Fibroblast of lung (primary cell): ENCODE data around the gene FAM117B. TPM values are rescaled to one million over a fixed set of nuclear protein-coding genes. Genes with fewer than 3 reads are reported as not detected.

Experiments
- DNase-seq, 2 donors: peaks; one replicate each; pipeline versions ENCODE4 v3.0.0 to v3.0.0-alpha.2; 2010; ENCODE audit warnings: low read depth in 2 of 2
- H2AFZ ChIP-seq: 2 replicates; pipeline ENCODE4 v1.5.1; 2012; ENCODE audit warnings: low read length, control low read depth, inconsistent platforms
- H3K27ac ChIP-seq: 2 replicates; pipeline ENCODE4 v1.5.1; 2011; ENCODE audit warnings: low read length, control low read depth; ENCODE audit not compliant: insufficient read depth
- H3K27me3 ChIP-seq: 2 replicates; pipeline ENCODE4 v1.5.1; 2011; ENCODE audit warnings: mild to moderate bottlenecking, low read length; ENCODE audit not compliant: control insufficient read depth, insufficient read depth
- H3K36me3 ChIP-seq: 2 replicates; pipeline ENCODE4 v1.5.1; 2011; ENCODE audit warnings: low read length; ENCODE audit not compliant: control insufficient read depth, insufficient read depth
- H3K4me1 ChIP-seq: 2 replicates; pipeline ENCODE4 v1.5.1; 2011; ENCODE audit warnings: low read length; ENCODE audit not compliant: control insufficient read depth, insufficient read depth; ENCODE audit errors: extremely low read depth
- H3K4me2 ChIP-seq: 2 replicates; pipeline ENCODE4 v1.5.1; 2011; ENCODE audit warnings: low read length, control low read depth; ENCODE audit not compliant: insufficient read depth; ENCODE audit errors: extremely low read depth
- H3K4me3 ChIP-seq, 4 experiments: fragments of 200-600 bp in 1 of 4; sonication (generic) in 1 of 4; replicated peaks in 1 of 4; 2 replicates each; pipeline ENCODE4 v1.5.1; 2011 to 2016; ENCODE audit warnings: low read length in 4 of 4, low read depth in 3 of 4, mild to moderate bottlenecking in 3 of 4, control low read depth in 2 of 4, inconsistent platforms in 1 of 4, mixed read lengths in 1 of 4; ENCODE audit not compliant: insufficient read depth in 1 of 4; ENCODE audit errors: control extremely low read depth in 1 of 4
- H3K79me2 ChIP-seq: 2 replicates; pipeline ENCODE4 v1.5.1; 2012; ENCODE audit warnings: mild to moderate bottlenecking, low read length, inconsistent platforms; ENCODE audit not compliant: control insufficient read depth, insufficient read depth
- H3K9ac ChIP-seq: 2 replicates; pipeline ENCODE4 v1.5.1; 2011; ENCODE audit warnings: mild to moderate bottlenecking, low read length, control low read depth; ENCODE audit not compliant: insufficient read depth
- H3K9me3 ChIP-seq: 2 replicates; pipeline ENCODE4 v1.5.1; 2012; ENCODE audit warnings: low read depth, low read length; ENCODE audit not compliant: control insufficient read depth, insufficient read depth
- H4K20me1 ChIP-seq: 2 replicates; pipeline ENCODE4 v1.5.1; 2011; ENCODE audit warnings: low read length; ENCODE audit not compliant: control insufficient read depth, insufficient read depth; ENCODE audit errors: extremely low read depth
- CTCF ChIP-seq, 2 donors: IDR thresholded peaks in 1 of 2; conservative IDR thresholded peaks in 1 of 2; 1 replicate in 1 of 2; 2 replicates in 1 of 2; pipeline ENCODE4 v1.5.1; 2011 to 2012; ENCODE audit warnings: low read length in 2 of 2, control low read depth in 1 of 2, inconsistent platforms in 1 of 2, low read depth in 1 of 2, mild to moderate bottlenecking in 1 of 2
- EZH2 ChIP-seq: IDR thresholded peaks from 2 replicates; pipeline ENCODE4 v1.5.1; 2012; ENCODE audit warnings: low read length, control low read depth, mild to moderate bottlenecking; ENCODE audit errors: missing control alignments
- polyA plus RNA-seq, 2 donors: library from polyadenylated mRNA; depleted of rRNA in 1 of 2; stranded (reverse) in 1 of 2; unstranded in 1 of 2; fragments of >200 nt; gene quantifications; 2 replicates each; pipeline ENCODE4 v1.2.1, GENCODE V29; 2011 to 2012; ENCODE audit warnings: missing spikeins in 1 of 2
- total RNA-seq: library from RNA; depleted of rRNA; stranded (reverse); fragments of >200 nt; gene quantifications from 2 replicates; pipeline ENCODE4 v1.2.1, GENCODE V29; 2014

The FAM117B gene
- total and polyA plus RNA-seq, 2 donors (not counting 1 experiment from before 2014, with no cell fraction given): 0.73 to 1.8 TPM

- H2AFZ ChIP-seq: no peak overlapping the region
- no peak overlapping the region for H3K9ac ChIP-seq
- H3K79me2 ChIP-seq: no peaks in the 10 kb centered on the region
- no peak overlapping the region for H3K27ac ChIP-seq
- no peaks in the 10 kb centered on the region for H3K27me3 ChIP-seq
- H3K4me1 ChIP-seq: no peaks in the 10 kb centered on the region
- no peaks in the 10 kb centered on the region for H3K36me3 ChIP-seq
- no peak for DNase-seq
- no peaks in the 10 kb centered on the region for H3K9me3 ChIP-seq
- no peaks in the 10 kb centered on the region for H4K20me1 ChIP-seq
- TF ChIP-seq CTCF (conservative IDR thresholded peaks at IDR 0.05 in 1 of 2, IDR thresholded peaks at IDR 0.05 in 1 of 2; ENCODE audit: low read depth in 1 of 2, low read length in 2 of 2): no peak
- TF ChIP-seq EZH2: no peak
- H3K4me2 ChIP-seq: no peak overlapping the region
- no peak overlapping the region for H3K4me3 ChIP-seq
These were observed 81.4 kb downstream of the FAM117B start for GRCh38 chr2:202716114-202716718.

DNA sequence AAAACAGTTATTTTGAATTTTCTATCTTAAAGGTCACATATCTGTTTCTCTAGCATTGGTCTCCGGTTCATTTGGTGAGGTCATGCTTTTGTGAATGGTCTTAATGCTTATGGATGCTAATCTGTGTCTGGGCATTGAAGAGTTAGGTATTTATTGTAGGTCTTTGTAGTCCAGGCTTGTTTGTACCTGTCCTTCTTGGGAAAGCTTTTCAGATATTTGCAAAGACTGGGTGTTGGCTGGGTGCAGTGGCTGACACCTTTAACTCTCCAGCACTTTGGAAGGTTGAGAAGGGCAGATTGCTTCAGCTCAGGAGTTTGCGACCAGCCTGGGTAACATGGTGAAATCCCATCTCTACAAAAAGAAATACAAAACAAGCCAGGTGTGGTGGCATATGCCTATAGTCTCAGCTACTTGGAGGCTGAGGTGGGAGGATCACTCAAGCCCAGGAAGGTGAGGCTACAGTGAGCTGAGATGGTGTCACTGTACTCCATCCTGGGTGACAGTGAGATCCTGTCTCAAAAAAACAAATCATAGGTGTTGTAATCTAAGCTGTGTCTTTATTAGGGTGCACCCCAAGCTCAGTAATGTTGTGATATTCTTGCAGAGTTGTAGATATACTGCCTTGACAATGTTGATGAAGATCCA lies 82.3 kb downstream of the FAM117B start:
- no peak for DNase-seq
- H3K27me3 ChIP-seq: no peaks in the 10 kb centered on the region

More for the DNA sequence above, 82.3 kb downstream of the FAM117B start:
- Histone ChIP-seq H4K20me1 (no peaks in the 10 kb centered on the region), H3K9ac (no peak overlapping the region), H3K4me3 (no peak overlapping the region), H3K79me2 (no peaks in the 10 kb centered on the region), H3K36me3 (no peaks in the 10 kb centered on the region), H3K27ac (no peak overlapping the region), H2AFZ (no peak overlapping the region), H3K4me1 (no peaks in the 10 kb centered on the region), H3K9me3 (no peaks in the 10 kb centered on the region), H3K4me2 (no peak overlapping the region)
- TF ChIP-seq CTCF (conservative IDR thresholded peaks at IDR 0.05 in 1 of 2, IDR thresholded peaks at IDR 0.05 in 1 of 2; ENCODE audit: low read depth in 1 of 2, low read length in 2 of 2) (no peak), EZH2 (no peak)
